Liver (tissue), 9 donors: ENCODE results near the gene EHMT1. TPM values are rescaled to one million over a fixed set of nuclear protein-coding genes. Genes with fewer than 3 reads are reported as not detected.

Experiments
- DNase-seq: peaks from one replicate; pipeline ENCODE4 v3.0.0-alpha.2; 2017; ENCODE audit warnings: low spot score
- H3K27ac ChIP-seq, 2 donors: one replicate each; pipeline ENCODE4 v1.7.0; 2013; ENCODE audit warnings: inconsistent platforms in 2 of 2, low read length in 2 of 2, control low read depth in 1 of 2, low read depth in 1 of 2, mild to moderate bottlenecking in 1 of 2
- H3K27me3 ChIP-seq, 4 donors: one replicate each; pipeline versions ENCODE4 v1.6.1 to v1.7.0; 2013; ENCODE audit warnings: low read length in 3 of 4, inconsistent platforms in 1 of 4, mild to moderate bottlenecking in 1 of 4, moderate library complexity in 1 of 4; ENCODE audit not compliant: control insufficient read depth in 4 of 4, insufficient read depth in 4 of 4
- H3K36me3 ChIP-seq, 4 donors: one replicate each; pipeline versions ENCODE4 v1.6.1 to v1.7.0; 2013; ENCODE audit warnings: low read length in 3 of 4, mild to moderate bottlenecking in 3 of 4, low read depth in 1 of 4, moderate library complexity in 1 of 4; ENCODE audit not compliant: control insufficient read depth in 4 of 4, insufficient read depth in 3 of 4
- H3K4me1 ChIP-seq, 4 donors: one replicate each; pipeline versions ENCODE4 v1.6.1 to v1.7.0; 2013; ENCODE audit warnings: low read length in 3 of 4, mild to moderate bottlenecking in 3 of 4, moderate library complexity in 1 of 4; ENCODE audit not compliant: control insufficient read depth in 4 of 4, insufficient read depth in 4 of 4
- H3K4me3 ChIP-seq, 3 donors: one replicate each; pipeline versions ENCODE4 v1.6.1 to v1.7.0; 2013; ENCODE audit warnings: low read length in 3 of 3, control low read depth in 1 of 3, low read depth in 1 of 3, mild to moderate bottlenecking in 1 of 3
- H3K9ac ChIP-seq, 2 donors: one replicate each; pipeline ENCODE4 v1.7.0; 2013; ENCODE audit warnings: low read length in 2 of 2, mild to moderate bottlenecking in 2 of 2, moderate library complexity in 2 of 2, control low read depth in 1 of 2, low read depth in 1 of 2
- H3K9me3 ChIP-seq, 4 donors: one replicate each; pipeline versions ENCODE4 v1.6.1 to v1.7.0; 2013; ENCODE audit warnings: low read length in 3 of 4; ENCODE audit not compliant: control insufficient read depth in 4 of 4
- ATF3 ChIP-seq: IDR thresholded peaks from 2 replicates; pipeline ENCODE4 v1.6.1; 2016; ENCODE audit warnings: antibody characterized with exemption
- EGR1 ChIP-seq, 2 donors: IDR thresholded peaks; 2 replicates each; pipeline ENCODE4 v1.6.1; 2016 to 2018; ENCODE audit warnings: antibody characterized with exemption in 2 of 2, low read depth in 2 of 2
- FOXA1 ChIP-seq: IDR thresholded peaks from 2 replicates; pipeline ENCODE4 v1.6.1; 2016; ENCODE audit warnings: antibody characterized with exemption
- FOXA2 ChIP-seq: IDR thresholded peaks from 2 replicates; pipeline ENCODE4 v1.6.1; 2016; ENCODE audit warnings: antibody characterized with exemption
- GABPA ChIP-seq, 2 donors: IDR thresholded peaks in 1 of 2; conservative IDR thresholded peaks in 1 of 2; 2 replicates each; pipeline ENCODE4 v1.6.1; 2016; ENCODE audit warnings: antibody characterized with exemption in 2 of 2, mild to moderate bottlenecking in 1 of 2, moderate library complexity in 1 of 2
- HNF4A ChIP-seq, 2 donors: conservative IDR thresholded peaks; 2 replicates each; pipeline ENCODE4 v1.6.1; 2016; ENCODE audit warnings: antibody characterized with exemption in 2 of 2, mild to moderate bottlenecking in 2 of 2
- HNF4G ChIP-seq: IDR thresholded peaks from 2 replicates; pipeline ENCODE4 v1.6.1; 2016; ENCODE audit warnings: antibody characterized with exemption
- JUND ChIP-seq, 2 donors: IDR thresholded peaks; 2 replicates each; pipeline ENCODE4 v1.6.1; 2016; ENCODE audit warnings: antibody characterized with exemption in 2 of 2
- MAX ChIP-seq: IDR thresholded peaks from 2 replicates; pipeline ENCODE4 v1.6.1; 2016; ENCODE audit warnings: antibody characterized with exemption
- NR2F2 ChIP-seq: IDR thresholded peaks from 2 replicates; pipeline ENCODE4 v1.6.1; 2016; ENCODE audit warnings: antibody characterized with exemption
- RAD21 ChIP-seq, 2 donors: IDR thresholded peaks; 2 replicates each; pipeline ENCODE4 v1.6.1; 2016; ENCODE audit warnings: antibody characterized with exemption in 2 of 2, mild to moderate bottlenecking in 2 of 2
- RXRA ChIP-seq, 2 donors: IDR thresholded peaks; 2 replicates each; pipeline ENCODE4 v1.6.1; 2017 to 2018; ENCODE audit warnings: antibody characterized with exemption in 2 of 2, mild to moderate bottlenecking in 1 of 2
- SP1 ChIP-seq: IDR thresholded peaks from 2 replicates; pipeline ENCODE4 v1.6.1; 2018; ENCODE audit warnings: antibody characterized with exemption, mild to moderate bottlenecking
- TAF1 ChIP-seq: conservative IDR thresholded peaks from 2 replicates; pipeline ENCODE4 v1.6.1; 2016; ENCODE audit warnings: antibody characterized with exemption, mild to moderate bottlenecking
- YY1 ChIP-seq: IDR thresholded peaks from 2 replicates; pipeline ENCODE4 v1.6.1; 2016; ENCODE audit warnings: antibody characterized with exemption, mild to moderate bottlenecking
- WGBS: extraction: QIAGEN DNeasy Blood & Tissue Kit; methylation state at CpG from one replicate; pipeline ENCODE4 v1.1.7; 2013; 5-methylcytosine and 5-hydroxymethylcytosine counted together
- polyA plus RNA-seq, 2 donors: library from polyadenylated mRNA; stranded (reverse) in 1 of 2; unstranded in 1 of 2; fragments of 200-250 nt in 1 of 2; fragments of >200 nt in 1 of 2; fragmentation: Nextera tagmentation in 1 of 2; extraction: Ambion mirVana in 1 of 2; gene quantifications; one replicate each; pipeline versions ENCODE4 v1.2.1 to v1.2.3, GENCODE V29; 2013 to 2015
- total RNA-seq, 2 donors: library from RNA; depleted of rRNA; stranded (reverse); fragments of >200 nt; gene quantifications; one replicate each; pipeline ENCODE4 v1.2.3, GENCODE V29; 2014
- TF ChIP-seq, protein P1 (sequence below): IDR thresholded peaks from 2 replicates; pipeline ENCODE4 v1.6.1; 2016; ENCODE audit warnings: antibody characterized with exemption, mild to moderate bottlenecking
- TF ChIP-seq, protein P2 (sequence below): fragments of 150-350 bp; IDR thresholded peaks from 2 replicates; pipeline ENCODE4 v1.5.1; 2017; ENCODE audit warnings: improper control_type of control experiment, low read depth, low read length; ENCODE audit not compliant: missing input control
- TF ChIP-seq, protein P3 (sequence below): IDR thresholded peaks from 2 replicates; pipeline ENCODE4 v1.6.1; 2016; ENCODE audit warnings: antibody characterized with exemption
- donor health status: healthy.
- donor health status: healthy.
- donor health status: healthy.
- donor health status: healthy.
- donor health status: healthy.

EHMT1 gene
- total and polyA plus RNA-seq, 4 donors, result 16.1 to 48.2 (median 27.3) TPM

- TF ChIP-seq EGR1 (IDR thresholded peaks at IDR 0.05; ENCODE audit: low read depth in 2 of 2), result no peak
- TF ChIP-seq YY1, result no peak
- TF ChIP-seq FOXA1, result no peak
- TF ChIP-seq HNF4A (conservative IDR thresholded peaks at IDR 0.05), result no peak
- no peak for TF ChIP-seq MAX
- Histone ChIP-seq H3K36me3 (peaks cover 5 to 29% (median 10%) of the 10 kb centered on the region in 4 donors), H3K4me3 (no peak overlapping the region)
These were observed 48.2 kb upstream of the EHMT1 start for GRCh38 chr9:137570566-137570965.

DNA sequence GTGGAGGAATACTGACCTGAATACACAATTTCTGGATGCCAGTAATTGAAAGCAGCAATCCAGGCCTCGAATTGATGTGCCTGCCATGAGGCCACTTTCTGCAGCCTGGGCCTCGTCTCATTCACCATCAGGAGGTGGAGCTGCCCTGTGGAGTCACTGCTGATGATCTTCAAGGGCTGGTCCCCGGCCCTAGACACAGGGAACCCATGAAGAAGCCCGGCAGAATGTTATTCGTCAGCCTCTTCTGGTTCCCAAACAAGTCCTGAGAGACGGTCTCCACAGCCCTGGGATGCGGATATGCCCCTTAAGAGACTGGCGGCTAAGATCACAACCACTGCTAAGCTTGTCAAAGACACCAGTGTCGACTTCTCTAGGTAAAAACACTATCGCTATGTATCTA lies 44.6 kb upstream of the EHMT1 start:
- H3K27me3 ChIP-seq, result no peaks in the 10 kb centered on the region
- H3K4me3 ChIP-seq, result no peak overlapping the region
- H3K27ac ChIP-seq, result no peak overlapping the region
- WGBS, result 94% methylated on average over 10 of the region's 10 CpGs
- H3K4me1 ChIP-seq, result peaks cover 4 to 25% (median 18%) of the 10 kb centered on the region in 4 donors
- peaks cover 7 to 32% (median 10%) of the 10 kb centered on the region in 4 donors for H3K36me3 ChIP-seq
- TF ChIP-seq FOXA1 (no peak), RXRA (IDR thresholded peaks at IDR 0.05) (no peak), SP1 (no peak), HNF4A (conservative IDR thresholded peaks at IDR 0.05) (no peak), RAD21 (IDR thresholded peaks at IDR 0.05) (no peak), GABPA (IDR thresholded peaks at IDR 0.05 in 1 of 2, conservative IDR thresholded peaks at IDR 0.05 in 1 of 2) (no peak), ATF3 (no peak), MAX (no peak), JUND (IDR thresholded peaks at IDR 0.05) (no peak), FOXA2 (no peak), TAF1 (no peak), EGR1 (IDR thresholded peaks at IDR 0.05; ENCODE audit: low read depth in 2 of 2) (no peak), YY1 (no peak), NR2F2 (no peak), HNF4G (no peak)
- TF ChIP-seq, protein P1, sequence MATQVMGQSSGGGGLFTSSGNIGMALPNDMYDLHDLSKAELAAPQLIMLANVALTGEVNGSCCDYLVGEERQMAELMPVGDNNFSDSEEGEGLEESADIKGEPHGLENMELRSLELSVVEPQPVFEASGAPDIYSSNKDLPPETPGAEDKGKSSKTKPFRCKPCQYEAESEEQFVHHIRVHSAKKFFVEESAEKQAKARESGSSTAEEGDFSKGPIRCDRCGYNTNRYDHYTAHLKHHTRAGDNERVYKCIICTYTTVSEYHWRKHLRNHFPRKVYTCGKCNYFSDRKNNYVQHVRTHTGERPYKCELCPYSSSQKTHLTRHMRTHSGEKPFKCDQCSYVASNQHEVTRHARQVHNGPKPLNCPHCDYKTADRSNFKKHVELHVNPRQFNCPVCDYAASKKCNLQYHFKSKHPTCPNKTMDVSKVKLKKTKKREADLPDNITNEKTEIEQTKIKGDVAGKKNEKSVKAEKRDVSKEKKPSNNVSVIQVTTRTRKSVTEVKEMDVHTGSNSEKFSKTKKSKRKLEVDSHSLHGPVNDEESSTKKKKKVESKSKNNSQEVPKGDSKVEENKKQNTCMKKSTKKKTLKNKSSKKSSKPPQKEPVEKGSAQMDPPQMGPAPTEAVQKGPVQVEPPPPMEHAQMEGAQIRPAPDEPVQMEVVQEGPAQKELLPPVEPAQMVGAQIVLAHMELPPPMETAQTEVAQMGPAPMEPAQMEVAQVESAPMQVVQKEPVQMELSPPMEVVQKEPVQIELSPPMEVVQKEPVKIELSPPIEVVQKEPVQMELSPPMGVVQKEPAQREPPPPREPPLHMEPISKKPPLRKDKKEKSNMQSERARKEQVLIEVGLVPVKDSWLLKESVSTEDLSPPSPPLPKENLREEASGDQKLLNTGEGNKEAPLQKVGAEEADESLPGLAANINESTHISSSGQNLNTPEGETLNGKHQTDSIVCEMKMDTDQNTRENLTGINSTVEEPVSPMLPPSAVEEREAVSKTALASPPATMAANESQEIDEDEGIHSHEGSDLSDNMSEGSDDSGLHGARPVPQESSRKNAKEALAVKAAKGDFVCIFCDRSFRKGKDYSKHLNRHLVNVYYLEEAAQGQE, result no peak
- TF ChIP-seq, protein P2, sequence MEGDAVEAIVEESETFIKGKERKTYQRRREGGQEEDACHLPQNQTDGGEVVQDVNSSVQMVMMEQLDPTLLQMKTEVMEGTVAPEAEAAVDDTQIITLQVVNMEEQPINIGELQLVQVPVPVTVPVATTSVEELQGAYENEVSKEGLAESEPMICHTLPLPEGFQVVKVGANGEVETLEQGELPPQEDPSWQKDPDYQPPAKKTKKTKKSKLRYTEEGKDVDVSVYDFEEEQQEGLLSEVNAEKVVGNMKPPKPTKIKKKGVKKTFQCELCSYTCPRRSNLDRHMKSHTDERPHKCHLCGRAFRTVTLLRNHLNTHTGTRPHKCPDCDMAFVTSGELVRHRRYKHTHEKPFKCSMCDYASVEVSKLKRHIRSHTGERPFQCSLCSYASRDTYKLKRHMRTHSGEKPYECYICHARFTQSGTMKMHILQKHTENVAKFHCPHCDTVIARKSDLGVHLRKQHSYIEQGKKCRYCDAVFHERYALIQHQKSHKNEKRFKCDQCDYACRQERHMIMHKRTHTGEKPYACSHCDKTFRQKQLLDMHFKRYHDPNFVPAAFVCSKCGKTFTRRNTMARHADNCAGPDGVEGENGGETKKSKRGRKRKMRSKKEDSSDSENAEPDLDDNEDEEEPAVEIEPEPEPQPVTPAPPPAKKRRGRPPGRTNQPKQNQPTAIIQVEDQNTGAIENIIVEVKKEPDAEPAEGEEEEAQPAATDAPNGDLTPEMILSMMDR, result no peak
- TF ChIP-seq, protein P3, sequence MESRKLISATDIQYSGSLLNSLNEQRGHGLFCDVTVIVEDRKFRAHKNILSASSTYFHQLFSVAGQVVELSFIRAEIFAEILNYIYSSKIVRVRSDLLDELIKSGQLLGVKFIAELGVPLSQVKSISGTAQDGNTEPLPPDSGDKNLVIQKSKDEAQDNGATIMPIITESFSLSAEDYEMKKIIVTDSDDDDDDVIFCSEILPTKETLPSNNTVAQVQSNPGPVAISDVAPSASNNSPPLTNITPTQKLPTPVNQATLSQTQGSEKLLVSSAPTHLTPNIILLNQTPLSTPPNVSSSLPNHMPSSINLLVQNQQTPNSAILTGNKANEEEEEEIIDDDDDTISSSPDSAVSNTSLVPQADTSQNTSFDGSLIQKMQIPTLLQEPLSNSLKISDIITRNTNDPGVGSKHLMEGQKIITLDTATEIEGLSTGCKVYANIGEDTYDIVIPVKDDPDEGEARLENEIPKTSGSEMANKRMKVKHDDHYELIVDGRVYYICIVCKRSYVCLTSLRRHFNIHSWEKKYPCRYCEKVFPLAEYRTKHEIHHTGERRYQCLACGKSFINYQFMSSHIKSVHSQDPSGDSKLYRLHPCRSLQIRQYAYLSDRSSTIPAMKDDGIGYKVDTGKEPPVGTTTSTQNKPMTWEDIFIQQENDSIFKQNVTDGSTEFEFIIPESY, result no peak
- H3K9ac ChIP-seq, result no peak overlapping the region
- H3K9me3 ChIP-seq, result no peaks in the 10 kb centered on the region
- no peak for DNase-seq

More at GRCh38 chr9:137570566-137570965, 48.2 kb upstream of the EHMT1 start:
- Histone ChIP-seq H3K27me3 (no peaks in the 10 kb centered on the region), H3K9me3 (no peaks in the 10 kb centered on the region), H3K9ac (no peak overlapping the region), H3K4me1 (peaks cover 0 to 2% (median 0%) of the 10 kb centered on the region in 4 donors), H3K27ac (no peak overlapping the region)
- DNase-seq, result no peak
- WGBS, result 97% methylated on average over 3 of the region's 3 CpGs
